SK-N-SH (cell line): Measurements from ENCODE around the gene OPCML. TPM values are rescaled to one million over a fixed set of nuclear protein-coding genes. Genes with fewer than 3 reads are reported as not detected.

ENCODE experiments used
- CTCF ChIA-PET: fragments of 300-600, 350-600 bp; formaldehyde crosslinking; extraction: SDS; loops from one replicate; lab custom pipeline; 2021; lab: Yijun Ruan, JAX
- POLR2A ChIA-PET: fragments of 350-600 bp; sonication (Branson Sonifier 250); formaldehyde crosslinking; extraction: SDS; loops from one replicate; lab custom pipeline; 2020; ENCODE audit warnings: antibody characterized with exemption, inconsistent platforms; lab: Yijun Ruan, JAX
- DNase-seq: peaks from one replicate; pipeline ENCODE4 v3.0.0; 2012
- H2AFZ ChIP-seq: fragments of 200-600 bp; sonication (generic); 2 replicates; pipeline ENCODE4 v1.8.1; 2016; ENCODE audit warnings: antibody characterized with exemption, mild to moderate bottlenecking, low read depth
- H3F3A ChIP-seq: fragments of 200-600 bp; sonication (generic); replicated peaks from 2 replicates; pipeline ENCODE3; 2016; ENCODE audit warnings: antibody characterized with exemption, mild to moderate bottlenecking; ENCODE audit not compliant: insufficient read depth
- H3K27ac ChIP-seq, 2 experiments: fragments of 200-500 bp in 1 of 2; fragments of 200-600 bp in 1 of 2; sonication (Bioruptor generic) in 1 of 2; sonication (generic), shearing (Covaris generic) in 1 of 2; 2 replicates each; pipeline versions ENCODE4 v1.5.1 to v1.6.1; 2014 to 2016; ENCODE audit warnings: low read depth in 2 of 2, inconsistent platforms in 1 of 2, low read length in 1 of 2, mild to moderate bottlenecking in 1 of 2, mixed read lengths in 1 of 2
- H3K27me3 ChIP-seq: fragments of 200-600 bp; sonication (generic), shearing (Covaris generic); 2 replicates; pipeline ENCODE4 v1.6.1; 2016; ENCODE audit warnings: mixed run types; ENCODE audit not compliant: insufficient read depth
- H3K36me3 ChIP-seq, 2 experiments: fragments of 200-500 bp in 1 of 2; fragments of 200-600 bp in 1 of 2; sonication (Bioruptor generic) in 1 of 2; sonication (generic) in 1 of 2; replicated peaks in 1 of 2; 2 replicates each; pipeline versions ENCODE3 to v1.5.1; 2014 to 2016; ENCODE audit warnings: low read length in 1 of 2, mild to moderate bottlenecking in 1 of 2; ENCODE audit not compliant: insufficient read depth in 2 of 2, control insufficient read depth in 1 of 2
- H3K4me1 ChIP-seq, 2 experiments: fragments of 200-500 bp in 1 of 2; fragments of 200-600 bp in 1 of 2; sonication (Bioruptor generic) in 1 of 2; sonication (generic), shearing (Covaris generic) in 1 of 2; 2 replicates each; pipeline versions ENCODE4 v1.5.1 to v1.6.1; 2014 to 2016; ENCODE audit warnings: low read depth in 1 of 2, low read length in 1 of 2, mixed run types in 1 of 2; ENCODE audit not compliant: insufficient read depth in 2 of 2, control insufficient read depth in 1 of 2
- H3K4me2 ChIP-seq: fragments of 200-600 bp; sonication (generic), shearing (Covaris generic); 2 replicates; pipeline ENCODE4 v1.6.1; 2017; ENCODE audit warnings: mixed run types
- H3K4me3 ChIP-seq, 2 experiments: fragments of 200-500 bp in 1 of 2; fragments of 200-600 bp in 1 of 2; sonication (Bioruptor generic) in 1 of 2; sonication (generic), shearing (Covaris generic) in 1 of 2; 2 replicates each; pipeline versions ENCODE4 v1.5.1 to v1.8.1; 2014 to 2016; ENCODE audit warnings: low read depth in 2 of 2, inconsistent platforms in 1 of 2, low read length in 1 of 2, mild to moderate bottlenecking in 1 of 2, mixed read lengths in 1 of 2, moderate library complexity in 1 of 2
- H3K79me2 ChIP-seq: fragments of 200-600 bp; sonication (generic); 2 replicates; pipeline ENCODE4 v1.8.1; 2017; ENCODE audit warnings: mild to moderate bottlenecking; ENCODE audit not compliant: insufficient read depth
- H3K9ac ChIP-seq: fragments of 200-600 bp; sonication (generic); 2 replicates; pipeline ENCODE4 v1.6.1; 2017; ENCODE audit warnings: mixed run types
- H3K9me2 ChIP-seq: fragments of 200-600 bp; sonication (generic); 2 replicates; pipeline ENCODE4 v1.6.1; 2017; ENCODE audit warnings: mixed run types
- H3K9me3 ChIP-seq: fragments of 200-600 bp; sonication (generic); 2 replicates; pipeline ENCODE4 v1.6.1; 2017; ENCODE audit warnings: mixed run types, mild to moderate bottlenecking, moderate library complexity
- H4K20me1 ChIP-seq: fragments of 200-600 bp; sonication (generic); 2 replicates; pipeline ENCODE4 v1.6.1; 2017; ENCODE audit warnings: mild to moderate bottlenecking, mixed run types; ENCODE audit not compliant: insufficient read depth
- CHD2 ChIP-seq: fragments of 150-350 bp; IDR thresholded peaks from 2 replicates; pipeline ENCODE4 v1.6.1; 2018; ENCODE audit warnings: low read length; ENCODE audit not compliant: partially characterized antibody
- ELF1 ChIP-seq: IDR thresholded peaks from 2 replicates; pipeline ENCODE4 v1.4.0; 2012
- EZH2phosphoT487 ChIP-seq: fragments of 200-600 bp; sonication (generic); IDR thresholded peaks from 2 replicates; pipeline ENCODE4 v1.6.1; 2017; ENCODE audit warnings: low read depth, mixed run types, mild to moderate bottlenecking, antibody characterized with exemption, moderate library complexity, borderline replicate concordance
- GABPA ChIP-seq: IDR thresholded peaks from 2 replicates; pipeline ENCODE4 v1.4.0; 2012; ENCODE audit warnings: low read depth, mild to moderate bottlenecking
- MEF2A ChIP-seq: IDR thresholded peaks from 2 replicates; pipeline ENCODE4 v1.4.0; 2012; ENCODE audit warnings: low read depth, borderline replicate concordance
- MXI1 ChIP-seq: IDR thresholded peaks from 2 replicates; pipeline ENCODE4 v1.6.1; 2012; ENCODE audit warnings: mild to moderate bottlenecking, low read depth, low read length, improper control_type of control experiment
- POLR2AphosphoS5 ChIP-seq: IDR thresholded peaks from 2 replicates; pipeline ENCODE4 v1.6.1; 2012; ENCODE audit warnings: low read depth, low read length
- RAD21 ChIP-seq: IDR thresholded peaks from 2 replicates; pipeline ENCODE4 v1.6.1; 2012; ENCODE audit warnings: mild to moderate bottlenecking, low read length
- RCOR1 ChIP-seq: fragments of 150-350 bp; IDR thresholded peaks from 2 replicates; pipeline ENCODE4 v1.6.1; 2017; ENCODE audit warnings: antibody characterized with exemption, low read length
- RXRA ChIP-seq: IDR thresholded peaks from 2 replicates; pipeline ENCODE4 v1.4.0; 2012; ENCODE audit warnings: low read depth, mild to moderate bottlenecking, borderline replicate concordance
- SIN3A ChIP-seq: IDR thresholded peaks from 2 replicates; pipeline ENCODE4 v1.6.1; 2012; ENCODE audit warnings: low read depth, mild to moderate bottlenecking, low read length, moderate library complexity, borderline replicate concordance
- TEAD4 ChIP-seq: IDR thresholded peaks from 2 replicates; pipeline ENCODE4 v1.4.0; 2012; ENCODE audit warnings: mild to moderate bottlenecking, borderline replicate concordance; ENCODE audit not compliant: insufficient read depth
- USF1 ChIP-seq: IDR thresholded peaks from 2 replicates; pipeline ENCODE4 v1.4.0; 2012; ENCODE audit warnings: low read depth, borderline replicate concordance
- YY1 ChIP-seq: IDR thresholded peaks from 2 replicates; pipeline ENCODE4 v1.4.0; 2012; ENCODE audit warnings: low read depth, mild to moderate bottlenecking
- ZBTB33 ChIP-seq: IDR thresholded peaks from 2 replicates; pipeline ENCODE4 v1.4.0; 2012; ENCODE audit warnings: low read depth, borderline replicate concordance
- WGBS: methylation state at CpG from one replicate; pipeline ENCODE4 v1.1.6; 2017; ENCODE audit warnings: low lambda C conversion rate; 5-methylcytosine and 5-hydroxymethylcytosine counted together
- polyA plus RNA-seq, 3 experiments: library from polyadenylated mRNA; depleted of rRNA; stranded (reverse); fragments of >200 nt; gene quantifications; 2 replicates each; pipeline ENCODE4 v1.2.3, GENCODE V29; 2012
- TF ChIP-seq, protein P1 (sequence below): IDR thresholded peaks from 2 replicates; pipeline ENCODE4 v1.4.0; 2012; ENCODE audit warnings: low read depth
- TF ChIP-seq, protein P2 (sequence below): fragments of 150-350 bp; IDR thresholded peaks from 2 replicates; pipeline ENCODE4 v1.6.1; 2016; ENCODE audit warnings: mild to moderate bottlenecking, low read depth, low read length
- TF ChIP-seq, protein P3 (sequence below): fragments of 200-600 bp; sonication (generic); IDR thresholded peaks from 2 replicates; pipeline ENCODE4 v1.6.1; 2017; ENCODE audit warnings: antibody characterized with exemption, mild to moderate bottlenecking, moderate library complexity

OPCML gene
- polyA plus RNA-seq, 1 of the 3 experiments (the other 2 are of a cell fraction), result not detected

GRCh38 chr11:132852361-132852760 lies 679.9 kb downstream of the OPCML start:
- Histone ChIP-seq H3K9me2 (no peaks in the 10 kb centered on the region), H3K9ac (no peak overlapping the region), H3K4me1 (no peaks in the 10 kb centered on the region), H3K4me2 (no peak overlapping the region), H2AFZ (no peak overlapping the region), H3F3A (no peaks in the 10 kb centered on the region)
- no peak for DNase-seq
- TF ChIP-seq, protein P1, sequence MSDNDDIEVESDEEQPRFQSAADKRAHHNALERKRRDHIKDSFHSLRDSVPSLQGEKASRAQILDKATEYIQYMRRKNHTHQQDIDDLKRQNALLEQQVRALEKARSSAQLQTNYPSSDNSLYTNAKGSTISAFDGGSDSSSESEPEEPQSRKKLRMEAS, result no peak
- TF ChIP-seq RCOR1 (no peak), ZBTB33 (no peak), CHD2 (no peak), EZH2phosphoT487 (no peak), YY1 (no peak), RAD21 (no peak), SIN3A (no peak), RXRA (no peak), USF1 (no peak)
- TF ChIP-seq, all 33 proteins: peak for 0
- POLR2A ChIA-PET, result no interaction called here
- no peak overlapping the region for H3K4me3 ChIP-seq
- CTCF ChIA-PET, result no interaction called here
- H3K9me3 ChIP-seq, result no peaks in the 10 kb centered on the region
- 71% methylated on average over 7 of the region's 7 CpGs for WGBS
- H3K27me3 ChIP-seq, result no peaks in the 10 kb centered on the region
- H3K36me3 ChIP-seq, result no peaks in the 10 kb centered on the region
- H4K20me1 ChIP-seq, result no peaks in the 10 kb centered on the region
- no peaks in the 10 kb centered on the region for H3K79me2 ChIP-seq
- no peak overlapping the region for H3K27ac ChIP-seq

DNA sequence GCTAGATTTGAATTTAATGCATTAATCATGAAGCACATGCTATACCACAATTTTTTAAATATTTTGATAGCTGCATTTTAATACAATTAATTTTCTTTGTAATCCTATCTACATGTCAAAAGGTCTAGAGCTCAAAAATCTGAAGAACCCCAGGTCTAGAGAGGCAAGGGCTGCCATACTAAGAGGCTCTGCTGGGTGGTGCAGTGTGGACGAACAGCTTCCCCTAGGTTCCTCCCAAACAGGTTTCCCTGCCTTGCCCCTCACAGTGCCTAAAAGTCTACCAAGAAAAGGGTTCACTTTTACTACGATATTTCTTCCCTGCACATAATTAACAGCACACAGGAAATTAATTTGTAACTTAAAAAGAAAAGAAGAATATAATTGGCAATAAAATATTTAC lies 681.1 kb downstream of the OPCML start:
- Histone ChIP-seq H3K4me1 (no peaks in the 10 kb centered on the region), H3K27ac (no peak overlapping the region), H3K4me2 (no peak overlapping the region), H4K20me1 (no peaks in the 10 kb centered on the region), H3K79me2 (no peaks in the 10 kb centered on the region), H3K36me3 (no peaks in the 10 kb centered on the region), H3K9me2 (no peaks in the 10 kb centered on the region), H3K9me3 (no peaks in the 10 kb centered on the region), H3F3A (no peaks in the 10 kb centered on the region), H3K4me3 (no peak overlapping the region), H2AFZ (no peak overlapping the region), H3K27me3 (no peaks in the 10 kb centered on the region), H3K9ac (no peak overlapping the region)
- POLR2A ChIA-PET, result no interaction called here
- no peak for DNase-seq
- TF ChIP-seq, protein P2, sequence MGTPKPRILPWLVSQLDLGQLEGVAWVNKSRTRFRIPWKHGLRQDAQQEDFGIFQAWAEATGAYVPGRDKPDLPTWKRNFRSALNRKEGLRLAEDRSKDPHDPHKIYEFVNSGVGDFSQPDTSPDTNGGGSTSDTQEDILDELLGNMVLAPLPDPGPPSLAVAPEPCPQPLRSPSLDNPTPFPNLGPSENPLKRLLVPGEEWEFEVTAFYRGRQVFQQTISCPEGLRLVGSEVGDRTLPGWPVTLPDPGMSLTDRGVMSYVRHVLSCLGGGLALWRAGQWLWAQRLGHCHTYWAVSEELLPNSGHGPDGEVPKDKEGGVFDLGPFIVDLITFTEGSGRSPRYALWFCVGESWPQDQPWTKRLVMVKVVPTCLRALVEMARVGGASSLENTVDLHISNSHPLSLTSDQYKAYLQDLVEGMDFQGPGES, result no peak
- TF ChIP-seq MXI1 (no peak), MEF2A (no peak), RAD21 (no peak), TEAD4 (no peak), RXRA (no peak), ELF1 (no peak), GABPA (no peak), USF1 (no peak), POLR2AphosphoS5 (no peak)
- TF ChIP-seq, protein P1, result no peak
- TF ChIP-seq, protein P3, sequence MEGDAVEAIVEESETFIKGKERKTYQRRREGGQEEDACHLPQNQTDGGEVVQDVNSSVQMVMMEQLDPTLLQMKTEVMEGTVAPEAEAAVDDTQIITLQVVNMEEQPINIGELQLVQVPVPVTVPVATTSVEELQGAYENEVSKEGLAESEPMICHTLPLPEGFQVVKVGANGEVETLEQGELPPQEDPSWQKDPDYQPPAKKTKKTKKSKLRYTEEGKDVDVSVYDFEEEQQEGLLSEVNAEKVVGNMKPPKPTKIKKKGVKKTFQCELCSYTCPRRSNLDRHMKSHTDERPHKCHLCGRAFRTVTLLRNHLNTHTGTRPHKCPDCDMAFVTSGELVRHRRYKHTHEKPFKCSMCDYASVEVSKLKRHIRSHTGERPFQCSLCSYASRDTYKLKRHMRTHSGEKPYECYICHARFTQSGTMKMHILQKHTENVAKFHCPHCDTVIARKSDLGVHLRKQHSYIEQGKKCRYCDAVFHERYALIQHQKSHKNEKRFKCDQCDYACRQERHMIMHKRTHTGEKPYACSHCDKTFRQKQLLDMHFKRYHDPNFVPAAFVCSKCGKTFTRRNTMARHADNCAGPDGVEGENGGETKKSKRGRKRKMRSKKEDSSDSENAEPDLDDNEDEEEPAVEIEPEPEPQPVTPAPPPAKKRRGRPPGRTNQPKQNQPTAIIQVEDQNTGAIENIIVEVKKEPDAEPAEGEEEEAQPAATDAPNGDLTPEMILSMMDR, result no peak
- CTCF ChIA-PET, result interaction anchor here (1.0 kb wide), 1 partner anchor 89 kb away, joined by 3 read pairs; no protein-coding TSS in a partner anchor
- WGBS, result 18% methylated on average over 2 of the region's 2 CpGs
